Glutamatergic neuron (in vitro differentiated cells): ENCODE results near the gene SPATA19. TPM values are rescaled to one million over a fixed set of nuclear protein-coding genes. Genes with fewer than 3 reads are reported as not detected.

Experiments used
- DNase-seq: peaks from one replicate; pipeline ENCODE4 v3.0.0; 2022
- H3K27ac Mint-ChIP-seq: one replicate; pipeline ENCODE4 v1.8.0; 2020; ENCODE audit warnings: mild to moderate bottlenecking, mixed read lengths, inconsistent platforms; ENCODE audit not compliant: unreplicated experiment
- H3K27me3 Mint-ChIP-seq: one replicate; pipeline ENCODE4 v1.8.0; 2020; ENCODE audit warnings: mild to moderate bottlenecking, moderate library complexity, mixed read lengths, inconsistent platforms; ENCODE audit not compliant: unreplicated experiment
- H3K36me3 Mint-ChIP-seq: one replicate; pipeline ENCODE4 v1.8.0; 2020; ENCODE audit warnings: mild to moderate bottlenecking, mixed read lengths, inconsistent platforms; ENCODE audit not compliant: unreplicated experiment
- H3K4me1 Mint-ChIP-seq: one replicate; pipeline ENCODE4 v1.8.0; 2020; ENCODE audit warnings: mild to moderate bottlenecking, low read depth, mixed read lengths, inconsistent platforms; ENCODE audit not compliant: unreplicated experiment
- H3K4me3 Mint-ChIP-seq: one replicate; pipeline ENCODE4 v1.8.0; 2020; ENCODE audit warnings: mild to moderate bottlenecking, mixed read lengths, inconsistent platforms; ENCODE audit not compliant: unreplicated experiment
- H3K9me3 Mint-ChIP-seq: one replicate; pipeline ENCODE4 v1.8.0; 2020; ENCODE audit warnings: mild to moderate bottlenecking, moderate library complexity, mixed read lengths, inconsistent platforms; ENCODE audit not compliant: unreplicated experiment
- CTCF ChIP-seq: fragments of 200-600 bp; sonication (generic); IDR thresholded peaks from one replicate; pipeline ENCODE4 v1.5.0; 2021; ENCODE audit not compliant: partially characterized antibody, unreplicated experiment
- long read RNA-seq: library from polyadenylated mRNA; unstranded; transcript quantifications from one replicate; pipeline ENCODE4 v2.0.0, GENCODE V29; 2020; ENCODE audit not compliant: unreplicated experiment
- total RNA-seq: library from RNA; stranded (reverse); fragmentation: NEBNext Ultra II Directional; extraction: Animal tissue kit (Norgen Biotek cat#: 25700); gene quantifications from one replicate; pipeline ENCODE4 v1.2.1, GENCODE V29; 2021; ENCODE audit not compliant: unreplicated experiment

The SPATA19 gene
- total RNA-seq, result not detected
- long read RNA-seq, result 0 reads

GRCh38 chr11:133845413-133845812 is at the start of gene SPATA19:
Gene SPATA19 (minus strand): TSS chr11:133845513. CDS start chr11:133845446, 67 bp downstream.
- peaks cover 6% of the 10 kb centered on the region for H3K36me3 Mint-ChIP-seq
- H3K4me1 Mint-ChIP-seq, result no peaks in the 10 kb centered on the region
- TF ChIP-seq CTCF, result no peak
- H3K27me3 Mint-ChIP-seq, result peaks cover 5% of the 10 kb centered on the region
- no peak within 1 kb of the TSS for H3K27ac Mint-ChIP-seq
- DNase-seq, result no peak
- no peak within 1 kb of the TSS for H3K4me3 Mint-ChIP-seq
- peaks cover 2% of the 10 kb centered on the region for H3K9me3 Mint-ChIP-seq

GRCh38 chr11:133895061-133895479 is 49.8 kb upstream of the SPATA19 start:
- H3K27ac Mint-ChIP-seq, result peak overlapping the region; percentile 76
- H3K9me3 Mint-ChIP-seq, result peaks cover 12% of the 10 kb centered on the region
- peaks cover 11% of the 10 kb centered on the region for H3K27me3 Mint-ChIP-seq
- no peak for TF ChIP-seq CTCF
- no peaks in the 10 kb centered on the region for H3K36me3 Mint-ChIP-seq
- H3K4me1 Mint-ChIP-seq, result peaks cover 25% of the 10 kb centered on the region
- no peak for DNase-seq
- peak overlapping the region; percentile 13 for H3K4me3 Mint-ChIP-seq

DNA sequence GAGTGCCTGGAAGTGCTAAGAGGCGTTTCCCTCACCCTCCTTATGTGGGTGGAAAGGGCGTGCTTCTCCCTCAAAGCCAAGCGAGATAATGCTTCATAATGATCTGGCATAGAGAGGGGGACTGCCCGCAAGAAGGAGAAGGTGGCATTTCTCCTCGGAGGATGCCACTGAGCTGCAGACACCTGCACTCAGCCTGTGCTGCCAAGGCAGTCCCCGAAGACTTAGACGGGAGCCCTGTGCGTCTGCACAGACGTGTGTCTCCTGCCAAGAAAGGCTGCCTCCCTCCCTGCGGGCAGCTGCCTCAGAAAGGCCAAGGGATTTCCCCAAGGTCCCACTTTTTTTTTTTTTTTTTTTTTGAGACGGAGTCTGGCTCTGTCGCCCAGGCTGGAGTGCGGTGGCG is 48.1 kb upstream of the SPATA19 start:
- TF ChIP-seq CTCF, result no peak
- Mint-ChIP-seq H3K27me3 (peaks cover 11% of the 10 kb centered on the region), H3K4me1 (peaks cover 28% of the 10 kb centered on the region), H3K9me3 (peaks cover 12% of the 10 kb centered on the region), H3K4me3 (no peak overlapping the region), H3K36me3 (no peaks in the 10 kb centered on the region), H3K27ac (no peak overlapping the region)
- DNase-seq, result no peak

DNA sequence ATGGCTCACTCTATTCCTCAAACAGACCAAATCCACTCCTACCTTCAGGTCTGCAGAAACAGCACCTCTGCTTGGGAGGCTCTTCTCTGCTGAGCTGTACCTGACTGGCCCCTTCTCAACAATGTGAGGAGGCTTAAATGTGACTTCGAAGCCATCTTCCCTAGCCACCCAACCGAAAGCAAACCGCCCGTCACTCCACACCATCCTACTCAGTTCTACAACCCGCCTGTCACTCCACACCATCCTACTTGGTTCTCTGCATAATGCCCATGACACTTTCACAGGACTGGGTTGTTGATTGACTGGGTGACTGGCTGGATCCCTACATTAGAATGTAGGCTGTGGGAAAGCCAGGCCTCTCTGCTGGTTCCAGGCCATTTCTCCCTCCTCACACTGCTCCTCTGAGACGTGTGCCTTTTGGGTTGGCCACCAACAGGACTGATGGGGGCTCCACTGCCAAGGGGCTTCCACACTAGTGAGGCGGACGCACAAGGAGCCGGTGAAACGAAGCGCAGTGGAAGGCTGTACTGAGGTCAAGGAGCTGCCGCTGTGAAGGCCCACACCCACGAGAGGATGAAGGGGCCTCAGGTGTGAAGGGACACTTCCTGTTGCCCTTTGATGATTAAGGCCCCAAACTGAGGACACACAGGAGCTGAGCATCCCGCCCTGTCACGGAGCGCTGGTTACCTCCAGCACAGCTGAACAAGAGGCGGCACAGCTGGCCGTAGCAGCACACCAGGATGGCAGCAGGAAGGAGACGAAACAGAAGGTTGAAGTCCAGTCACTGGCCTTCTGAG is 47.5 kb upstream of the SPATA19 start:
- no peak for DNase-seq
- no peak overlapping the region for H3K4me3 Mint-ChIP-seq

More for the DNA sequence above, 47.5 kb upstream of the SPATA19 start:
- Mint-ChIP-seq H3K36me3 (no peaks in the 10 kb centered on the region), H3K27ac (no peak overlapping the region), H3K27me3 (peaks cover 7% of the 10 kb centered on the region), H3K9me3 (peaks cover 12% of the 10 kb centered on the region), H3K4me1 (peaks cover 28% of the 10 kb centered on the region)
- no peak for TF ChIP-seq CTCF
